Measurements from ENCODE around the gene PCDHGA2.
A peak's percentile ranks its signal among the peaks of the same experiment; 100 is the strongest.
"Not testable (repeated sequence)": the region's sequence is repeated elsewhere in the genome, so short reads cannot be mapped to it uniquely, and the experiment has no call there.

PCDHGA2 gene

GRCh38 chr5:141338538-141339306 lies at the start of gene PCDHGA2:
Gene PCDHGA2, plus strand, starts transcription at chr5:141338760.
- DNase-seq: peak; percentile 24

GRCh38 chr5:141298376-141298775 lies 40.2 kb upstream of the PCDHGA2 start:
- peak; percentile 93 for DNase-seq

DNA sequence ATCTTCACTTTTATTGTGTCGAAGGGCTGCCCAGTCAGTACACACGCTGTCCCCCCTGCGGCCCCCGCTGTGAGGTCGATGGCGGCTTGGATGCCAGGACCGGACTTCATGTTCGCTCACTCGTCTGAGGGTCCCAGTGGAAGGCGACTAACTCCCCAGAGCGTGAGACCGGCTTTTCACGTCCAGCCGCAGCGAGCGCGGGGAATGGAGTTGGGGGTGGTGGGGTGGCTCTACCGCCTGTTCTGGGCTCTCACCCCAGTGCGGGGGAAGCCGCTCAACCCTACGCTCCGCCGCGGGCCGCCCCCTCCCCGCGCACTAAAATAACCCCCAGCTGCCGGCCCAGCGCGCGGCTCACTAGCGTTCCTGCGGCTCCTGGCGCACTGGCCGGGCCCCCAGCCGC lies 34.8 kb upstream of the PCDHGA2 start, which contains the start of gene SLC25A2:
Gene SLC25A2, minus strand, starts transcription at position 294 of the 400 bp plus-strand sequence. Its CDS starts 184 bp downstream, at position 110.
- DNase-seq: no peak

DNA sequence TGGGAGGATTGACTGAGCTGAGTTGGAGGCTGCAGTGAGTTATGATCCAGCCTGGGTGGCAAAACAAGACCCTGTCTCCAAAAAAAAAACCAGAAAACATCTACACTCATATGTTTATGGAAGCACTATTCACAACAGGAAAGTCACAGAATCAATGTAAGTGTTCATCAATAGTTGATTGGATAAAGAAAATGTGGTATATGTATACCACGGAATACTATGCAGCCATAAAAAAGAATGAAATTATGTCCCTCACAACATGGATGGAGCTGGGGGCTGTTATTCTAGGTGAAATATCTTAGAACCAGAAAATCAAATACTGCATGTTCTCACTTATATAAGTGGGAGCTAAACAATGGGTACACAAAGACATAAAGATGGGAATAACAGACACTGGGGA lies 31.9 kb upstream of the PCDHGA2 start:
- DNase-seq: no peak

DNA sequence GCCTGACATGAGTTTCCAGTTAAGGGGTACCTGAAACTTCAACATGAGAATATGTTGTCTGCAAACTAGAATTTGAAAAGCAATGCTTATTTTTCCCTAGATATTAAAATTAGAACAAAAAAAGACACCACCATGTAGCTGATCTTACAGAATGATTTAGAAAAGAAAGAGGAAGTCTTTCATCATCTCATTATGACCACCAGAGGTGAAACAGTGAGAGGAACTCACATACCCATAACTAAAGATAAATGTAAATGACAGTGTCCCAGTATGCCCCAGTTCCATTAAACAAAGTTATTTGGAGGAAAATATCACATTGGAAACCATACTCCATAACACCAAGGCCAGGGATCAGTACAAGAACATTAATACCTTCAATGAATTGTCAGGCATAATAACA lies 24.8 kb upstream of the PCDHGA2 start:
- DNase-seq: peak; percentile 60

DNA sequence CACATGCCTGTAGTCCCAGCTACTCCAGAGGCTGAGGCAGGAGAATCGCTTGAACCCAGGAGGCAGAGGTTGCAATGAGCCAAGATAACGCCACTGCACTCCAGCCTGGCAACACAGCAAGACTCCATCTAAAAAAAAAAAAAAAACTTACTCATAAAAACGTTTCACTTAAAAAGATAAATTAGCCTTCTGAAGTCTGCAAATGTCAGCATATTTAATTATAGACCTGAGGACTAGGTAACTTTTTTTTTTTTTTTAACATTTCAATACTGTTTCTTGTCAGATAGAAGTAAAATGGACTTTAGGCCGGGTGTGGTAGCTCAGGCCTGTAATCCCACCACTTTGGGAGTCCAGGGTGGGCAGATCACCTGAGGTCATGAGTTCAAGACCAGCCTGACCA lies 21.6 kb upstream of the PCDHGA2 start:
- not testable (repeated sequence) for DNase-seq

GRCh38 chr5:141319202-141319601 lies 19.4 kb upstream of the PCDHGA2 start:
- DNase-seq: no peak

DNA sequence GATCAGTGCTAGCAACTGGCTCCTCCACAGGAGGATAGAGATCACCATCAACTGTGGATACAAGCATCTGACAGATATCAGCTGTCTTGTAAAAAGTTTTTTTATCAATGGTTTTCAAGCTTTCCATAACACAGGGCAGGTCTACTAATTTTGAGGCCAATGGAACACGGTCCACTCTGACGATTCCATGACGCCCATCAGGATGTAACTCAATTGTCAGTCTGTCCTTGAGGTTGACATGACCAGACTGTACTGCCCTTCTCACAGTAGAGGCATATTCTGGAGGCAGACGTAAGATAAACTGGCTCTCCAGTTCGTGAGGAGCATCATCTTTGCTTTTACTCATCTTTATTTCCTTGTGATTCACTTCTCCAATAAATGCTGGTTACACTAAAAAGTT lies 18.9 kb upstream of the PCDHGA2 start:
- DNase-seq: no peak

- DNase-seq: peak; percentile 96
Observed at GRCh38 chr5:141320225-141321169, 18.1 kb upstream of the PCDHGA2 start, which contains the start of gene TAF7. Gene TAF7, minus strand, starts transcription at chr5:141320784. Its CDS starts 740 bp downstream, at chr5:141320044.

GRCh38 chr5:141322261-141322660 lies 16.3 kb upstream of the PCDHGA2 start:
- no peak for DNase-seq

DNA sequence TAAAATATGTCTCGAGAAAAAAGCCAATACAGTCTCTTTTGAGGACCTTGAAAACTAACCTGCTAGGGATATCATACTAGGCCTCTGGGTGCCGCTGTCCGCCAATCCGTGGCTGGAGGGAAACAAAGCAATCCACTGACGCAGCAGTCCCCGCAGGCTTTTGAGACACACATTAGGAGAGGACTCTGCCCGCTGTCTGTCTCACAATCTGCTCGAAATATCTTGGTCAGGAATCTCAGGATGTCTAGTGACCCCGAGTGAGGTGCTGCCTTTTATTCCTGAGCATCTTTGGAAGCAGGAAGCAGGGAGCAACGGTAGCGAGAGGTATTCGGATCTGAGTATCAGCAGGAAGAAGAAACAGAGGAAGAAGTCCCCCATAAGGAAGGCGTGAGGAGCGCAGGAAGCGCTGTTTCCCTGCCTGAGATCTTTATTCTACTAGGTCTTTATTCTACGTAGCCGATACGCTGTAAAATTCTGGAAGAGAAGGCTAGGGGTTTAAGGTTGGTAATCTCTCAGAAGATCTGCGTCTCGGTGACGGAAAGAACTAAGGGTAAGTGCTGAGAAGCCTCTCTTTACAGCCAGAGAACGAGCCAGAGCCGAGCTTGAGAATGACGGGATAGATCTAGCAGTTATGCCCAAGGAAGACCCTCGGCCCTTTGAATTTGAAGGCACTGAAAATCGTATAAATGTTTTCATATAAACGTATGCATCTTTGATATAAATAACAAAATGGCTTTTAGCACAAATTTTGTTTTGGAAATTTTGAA lies 12.3 kb upstream of the PCDHGA2 start:
- peak; percentile 81 for DNase-seq

DNA sequence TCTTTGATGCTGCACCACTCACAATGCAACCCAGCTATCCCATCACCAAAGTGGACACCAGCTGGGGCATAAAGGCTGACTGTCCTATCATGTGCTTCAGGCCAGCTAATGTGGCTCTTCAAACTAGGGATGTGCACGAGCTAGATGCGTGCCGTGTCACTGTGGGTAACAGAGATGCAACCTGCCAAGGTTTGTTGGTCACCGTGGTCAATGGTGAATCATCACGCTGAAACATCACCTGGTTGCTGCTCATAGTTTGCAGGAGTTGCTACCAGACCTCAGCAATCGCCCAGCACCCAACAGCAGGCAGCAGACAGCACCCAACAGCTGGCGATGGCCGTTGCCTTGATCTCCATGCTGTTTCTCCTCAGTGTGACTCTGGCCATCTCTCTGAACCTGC lies 10.3 kb upstream of the PCDHGA2 start:
- no peak for DNase-seq

- DNase-seq: peak; percentile 47
Observed at GRCh38 chr5:141330299-141331080, 8.1 kb upstream of the PCDHGA2 start, which contains the start of gene PCDHGA1. Gene PCDHGA1, plus strand, starts transcription at chr5:141330514.

DNA sequence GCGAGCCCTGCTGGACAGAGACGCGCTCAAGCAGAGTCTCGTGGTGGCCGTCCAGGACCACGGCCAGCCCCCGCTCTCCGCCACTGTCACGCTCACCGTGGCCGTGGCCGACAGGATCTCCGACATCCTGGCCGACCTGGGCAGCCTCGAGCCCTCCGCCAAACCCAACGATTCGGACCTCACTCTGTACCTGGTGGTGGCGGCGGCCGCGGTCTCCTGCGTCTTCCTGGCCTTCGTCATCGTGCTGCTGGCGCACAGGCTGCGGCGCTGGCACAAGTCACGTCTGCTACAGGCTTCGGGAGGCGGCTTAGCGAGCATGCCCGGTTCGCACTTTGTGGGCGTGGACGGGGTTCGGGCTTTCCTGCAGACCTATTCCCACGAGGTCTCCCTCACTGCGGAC lies 6.0 kb upstream of the PCDHGA2 start:
- not testable (repeated sequence) for DNase-seq

DNA sequence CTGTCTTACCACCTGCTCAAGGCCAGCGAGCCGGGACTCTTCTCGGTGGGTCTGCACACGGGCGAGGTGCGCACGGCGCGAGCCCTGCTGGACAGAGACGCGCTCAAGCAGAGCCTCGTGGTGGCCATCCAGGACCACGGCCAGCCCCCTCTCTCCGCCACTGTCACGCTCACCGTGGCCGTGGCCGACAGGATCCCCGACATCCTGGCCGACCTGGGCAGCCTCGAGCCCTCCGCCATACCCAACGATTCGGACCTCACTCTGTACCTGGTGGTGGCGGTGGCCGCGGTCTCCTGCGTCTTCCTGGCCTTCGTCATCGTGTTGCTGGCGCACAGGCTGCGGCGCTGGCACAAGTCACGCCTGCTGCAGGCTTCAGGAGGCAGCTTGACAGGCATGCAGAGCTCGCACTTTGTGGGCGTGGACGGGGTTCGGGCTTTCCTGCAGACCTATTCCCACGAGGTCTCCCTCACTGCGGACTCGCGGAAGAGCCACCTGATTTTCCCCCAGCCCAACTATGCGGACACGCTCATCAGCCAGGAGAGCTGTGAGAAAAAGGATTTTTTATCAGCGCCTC lies 2.3 kb downstream of the PCDHGA2 start:
- not testable (repeated sequence) for DNase-seq

DNA sequence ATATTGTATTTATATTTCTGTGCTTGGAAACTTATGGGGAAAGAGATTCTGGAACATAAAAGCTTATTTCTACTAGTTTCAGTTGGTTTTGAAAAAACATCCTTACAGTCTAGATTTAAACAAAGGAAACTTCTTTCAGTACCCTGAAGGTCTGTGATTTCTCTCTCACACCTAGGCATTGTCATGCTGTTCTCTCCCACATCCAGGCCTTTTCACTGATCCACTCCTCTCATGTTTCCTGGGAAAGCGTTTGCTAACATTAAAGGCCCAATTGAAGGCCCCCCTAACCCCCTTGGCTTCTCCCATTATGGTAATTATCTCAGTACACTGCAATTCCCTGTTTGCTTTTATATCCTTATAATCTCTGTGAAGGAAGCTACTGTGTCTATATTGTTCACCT lies 4.2 kb downstream of the PCDHGA2 start:
- no peak for DNase-seq

GRCh38 chr5:141343242-141343952 lies 4.8 kb downstream of the PCDHGA2 start, which contains the start of gene PCDHGA3:
Gene PCDHGA3, plus strand, starts transcription at chr5:141343829. Its CDS starts 205 bp downstream, at chr5:141344034.
- peak; percentile 43 for DNase-seq

GRCh38 chr5:141343953-141344463 lies 5.4 kb downstream of the PCDHGA2 start:
- DNase-seq: no peak

DNA sequence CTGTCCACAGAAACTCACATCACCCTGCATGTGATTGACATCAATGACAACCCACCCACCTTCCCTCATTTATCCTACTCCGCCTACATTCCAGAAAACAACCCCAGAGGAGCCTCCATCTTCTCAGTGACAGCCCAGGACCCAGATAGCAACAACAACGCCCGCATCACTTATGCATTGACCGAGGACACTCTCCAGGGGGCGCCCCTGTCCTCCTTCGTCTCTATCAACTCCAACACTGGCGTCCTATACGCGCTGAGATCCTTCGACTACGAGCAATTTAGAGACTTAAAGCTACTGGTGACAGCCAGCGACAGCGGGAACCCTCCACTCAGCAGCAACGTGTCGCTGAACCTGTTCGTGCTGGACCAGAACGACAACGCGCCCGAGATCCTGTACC lies 6.8 kb downstream of the PCDHGA2 start:
- DNase-seq: no peak

DNA sequence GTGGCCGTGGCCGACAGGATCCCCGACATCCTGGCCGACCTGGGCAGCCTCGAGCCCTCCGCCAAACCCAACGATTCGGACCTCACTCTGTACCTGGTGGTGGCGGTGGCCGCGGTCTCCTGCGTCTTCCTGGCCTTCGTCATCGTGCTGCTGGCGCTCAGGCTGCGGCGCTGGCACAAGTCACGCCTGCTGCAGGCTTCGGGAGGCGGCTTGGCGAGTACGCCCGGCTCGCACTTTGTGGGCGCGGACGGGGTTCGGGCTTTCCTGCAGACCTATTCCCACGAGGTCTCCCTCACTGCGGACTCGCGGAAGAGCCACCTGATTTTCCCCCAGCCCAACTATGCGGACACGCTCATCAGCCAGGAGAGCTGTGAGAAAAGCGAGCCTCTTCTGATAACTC lies 7.5 kb downstream of the PCDHGA2 start:
- DNase-seq: not testable (repeated sequence)

All from OCI-M1 (cell line).